Activated CD8-positive, alpha-beta T cell treated with anti-CD3 and anti-CD28 coated beads, Interleukin-2, amount 10 ng/mL, durations not matched to agents 7 days and 5 days (primary cell): ENCODE results near the gene AMMECR1. TPM values are rescaled to one million over a fixed set of nuclear protein-coding genes. Genes with fewer than 3 reads are reported as not detected.

Experiments
- ATAC-seq: fragments of 150-1000 bp; cut with Tn5 transposase; one replicate; pipeline ENCODE4 v1.10.0; 2021; ENCODE audit warnings: moderate library complexity
- CTCF ChIA-PET: fragments of 350-600 bp; sonication (Branson Sonifier 250); formaldehyde crosslinking; loops from one replicate; lab custom pipeline; 2021; ENCODE audit warnings: antibody characterized with exemption; lab: Charles Lee
- POLR2A ChIA-PET: fragments of 350-600 bp; sonication (Branson Sonifier 250); formaldehyde crosslinking; loops from one replicate; lab custom pipeline; 2021; ENCODE audit warnings: antibody characterized with exemption; lab: Charles Lee
- DNase-seq: peaks from one replicate; pipeline ENCODE4 v3.0.0-alpha.2; 2020
- H3K27ac Mint-ChIP-seq: one replicate; pipeline ENCODE4 v1.8.0; 2021; ENCODE audit warnings: mild to moderate bottlenecking, mixed read lengths
- H3K27me3 Mint-ChIP-seq: one replicate; pipeline ENCODE4 v1.8.0; 2021; ENCODE audit warnings: low read depth, mixed read lengths
- H3K36me3 Mint-ChIP-seq: one replicate; pipeline ENCODE4 v1.8.0; 2021; ENCODE audit warnings: low read depth, mixed read lengths
- H3K4me1 Mint-ChIP-seq: one replicate; pipeline ENCODE4 v1.8.0; 2021; ENCODE audit warnings: low read depth, mixed read lengths
- H3K4me3 Mint-ChIP-seq: one replicate; pipeline ENCODE4 v1.8.0; 2021; ENCODE audit warnings: mild to moderate bottlenecking, mixed read lengths
- H3K9me3 Mint-ChIP-seq: one replicate; pipeline ENCODE4 v1.8.0; 2022; ENCODE audit warnings: mixed read lengths; ENCODE audit not compliant: insufficient read depth
- total RNA-seq, 2 experiments: library from RNA; stranded (reverse); gene quantifications; one replicate each; pipeline ENCODE4 v1.2.3, GENCODE V29; 2021

The AMMECR1 gene
- total RNA-seq, 2 experiments from 2014 or later: 7.3 to 7.5 TPM

GRCh38 chrX:110201799-110202198, 116.1 kb downstream of the AMMECR1 start:
- Mint-ChIP-seq H3K27me3 (no peaks in the 10 kb centered on the region), H3K4me1 (peaks cover 5% of the 10 kb centered on the region), H3K9me3 (no peaks in the 10 kb centered on the region), H3K36me3 (peaks cover 7% of the 10 kb centered on the region), H3K27ac (no peak overlapping the region), H3K4me3 (no peak overlapping the region)
- ATAC-seq: no peak
- DNase-seq: no peak
- POLR2A ChIA-PET: no interaction called here
- CTCF ChIA-PET: no interaction called here

- ChIA-PET CTCF (no interaction called here), POLR2A (no interaction called here)
- DNase-seq (no peak), ATAC-seq (no peak)
- Mint-ChIP-seq H3K27ac (no peak overlapping the region), H3K4me3 (no peak overlapping the region), H3K27me3 (no peaks in the 10 kb centered on the region), H3K9me3 (no peaks in the 10 kb centered on the region), H3K4me1 (peaks cover 9% of the 10 kb centered on the region), H3K36me3 (peaks cover 2% of the 10 kb centered on the region)
Observed at GRCh38 chrX:110194977-110195376, 122.9 kb downstream of the AMMECR1 start.

- no peaks in the 10 kb centered on the region for H3K9me3 Mint-ChIP-seq
- POLR2A ChIA-PET: no interaction called here
- CTCF ChIA-PET: interaction anchor here (0.6 kb wide), 1 partner anchor 215 kb away, joined by 3 read pairs; no protein-coding TSS in a partner anchor
Observed at GRCh38 chrX:110192516-110192915, 125.4 kb downstream of the AMMECR1 start.

GRCh38 chrX:110188701-110189558, 129.0 kb downstream of the AMMECR1 start:
- ChIA-PET CTCF (no interaction called here), POLR2A (interaction anchor here (0.8 kb wide), 1 partner anchor 129 kb away, joined by 3 read pairs; the partner anchor contains the start of gene AMMECR1)
- Mint-ChIP-seq H3K4me3 (no peak overlapping the region), H3K27me3 (no peaks in the 10 kb centered on the region), H3K9me3 (peaks cover 4% of the 10 kb centered on the region), H3K27ac (peak overlapping the region; percentile 58), H3K4me1 (peaks cover 33% of the 10 kb centered on the region), H3K36me3 (peaks cover 5% of the 10 kb centered on the region)
- no peak for DNase-seq
- peak; percentile 33 for ATAC-seq

More at GRCh38 chrX:110192516-110192915, 125.4 kb downstream of the AMMECR1 start:
- ATAC-seq (no peak), DNase-seq (no peak)
- H3K4me3 Mint-ChIP-seq: no peak overlapping the region
- no peaks in the 10 kb centered on the region for H3K27me3 Mint-ChIP-seq
- peaks cover 3% of the 10 kb centered on the region for H3K36me3 Mint-ChIP-seq
- no peak overlapping the region for H3K27ac Mint-ChIP-seq
- H3K4me1 Mint-ChIP-seq: peaks cover 28% of the 10 kb centered on the region

GRCh38 chrX:110183314-110183713, 134.6 kb downstream of the AMMECR1 start:
- no peak for ATAC-seq
- Mint-ChIP-seq H3K27ac (no peak overlapping the region), H3K9me3 (peaks cover 4% of the 10 kb centered on the region), H3K36me3 (peaks cover 4% of the 10 kb centered on the region), H3K27me3 (no peaks in the 10 kb centered on the region), H3K4me3 (no peak overlapping the region), H3K4me1 (peaks cover 10% of the 10 kb centered on the region)
- ChIA-PET CTCF (interaction anchor here (1.0 to 1.5 kb wide), 2 partner anchors 17 to 225 kb away, joined by 3 to 4 read pairs; no protein-coding TSS in a partner anchor), POLR2A (no interaction called here)
- no peak for DNase-seq

GRCh38 chrX:110182865-110183264, 135.0 kb downstream of the AMMECR1 start:
- Mint-ChIP-seq H3K27me3 (no peaks in the 10 kb centered on the region), H3K4me1 (peaks cover 5% of the 10 kb centered on the region), H3K27ac (no peak overlapping the region), H3K36me3 (peaks cover 3% of the 10 kb centered on the region), H3K4me3 (no peak overlapping the region), H3K9me3 (peaks cover 4% of the 10 kb centered on the region)
- ATAC-seq (no peak), DNase-seq (no peak)
- POLR2A ChIA-PET: no interaction called here
- CTCF ChIA-PET: interaction anchor here (1.0 to 1.5 kb wide), 2 partner anchors 18 to 226 kb away, joined by 3 to 4 read pairs; no protein-coding TSS in a partner anchor

- peaks cover 5% of the 10 kb centered on the region for H3K4me1 Mint-ChIP-seq
- no peak for DNase-seq
- ChIA-PET CTCF (interaction anchor here (1.0 to 1.5 kb wide), 2 partner anchors 18 to 226 kb away, joined by 3 to 4 read pairs; no protein-coding TSS in a partner anchor), POLR2A (no interaction called here)
- H3K9me3 Mint-ChIP-seq: peaks cover 4% of the 10 kb centered on the region
- H3K36me3 Mint-ChIP-seq: peaks cover 3% of the 10 kb centered on the region
- H3K27me3 Mint-ChIP-seq: no peaks in the 10 kb centered on the region
- H3K4me3 Mint-ChIP-seq: no peak overlapping the region
- ATAC-seq: no peak
- H3K27ac Mint-ChIP-seq: no peak overlapping the region
Observed at GRCh38 chrX:110182362-110182761, 135.5 kb downstream of the AMMECR1 start.

- H3K36me3 Mint-ChIP-seq: peaks cover 3% of the 10 kb centered on the region
- CTCF ChIA-PET: interaction anchor here (1.5 kb wide), 1 partner anchor 227 kb away, joined by 3 read pairs; no protein-coding TSS in a partner anchor
Observed at GRCh38 chrX:110181459-110182137, 136.3 kb downstream of the AMMECR1 start.

GRCh38 chrX:110180928-110181310, 137.0 kb downstream of the AMMECR1 start:
- no peak for ATAC-seq
- H3K27me3 Mint-ChIP-seq: no peaks in the 10 kb centered on the region
- CTCF ChIA-PET: no interaction called here
- no peak overlapping the region for H3K27ac Mint-ChIP-seq
- POLR2A ChIA-PET: no interaction called here
- no peak for DNase-seq
- H3K4me1 Mint-ChIP-seq: peaks cover 5% of the 10 kb centered on the region
- H3K9me3 Mint-ChIP-seq: no peaks in the 10 kb centered on the region
- peaks cover 3% of the 10 kb centered on the region for H3K36me3 Mint-ChIP-seq
- no peak overlapping the region for H3K4me3 Mint-ChIP-seq

More at GRCh38 chrX:110181459-110182137, 136.3 kb downstream of the AMMECR1 start:
- POLR2A ChIA-PET: no interaction called here
- H3K27ac Mint-ChIP-seq: no peak overlapping the region
- DNase-seq: no peak
- H3K4me3 Mint-ChIP-seq: no peak overlapping the region
- no peak for ATAC-seq
- peaks cover 4% of the 10 kb centered on the region for H3K9me3 Mint-ChIP-seq
- no peaks in the 10 kb centered on the region for H3K27me3 Mint-ChIP-seq
- peaks cover 5% of the 10 kb centered on the region for H3K4me1 Mint-ChIP-seq

- H3K27ac Mint-ChIP-seq: no peak overlapping the region
Observed at GRCh38 chrX:110180176-110180927, 137.5 kb downstream of the AMMECR1 start.

GRCh38 chrX:110178179-110178865, 139.6 kb downstream of the AMMECR1 start:
- Mint-ChIP-seq H3K9me3 (no peaks in the 10 kb centered on the region), H3K27ac (no peak overlapping the region), H3K36me3 (peaks cover 2% of the 10 kb centered on the region), H3K4me1 (no peaks in the 10 kb centered on the region), H3K27me3 (no peaks in the 10 kb centered on the region), H3K4me3 (no peak overlapping the region)
- POLR2A ChIA-PET: no interaction called here
- CTCF ChIA-PET: no interaction called here
- ATAC-seq: no peak
- no peak for DNase-seq

More at GRCh38 chrX:110180176-110180927, 137.5 kb downstream of the AMMECR1 start:
- no peaks in the 10 kb centered on the region for H3K27me3 Mint-ChIP-seq
- peaks cover 3% of the 10 kb centered on the region for H3K4me1 Mint-ChIP-seq
- ChIA-PET POLR2A (no interaction called here), CTCF (no interaction called here)
- DNase-seq: no peak
- H3K36me3 Mint-ChIP-seq: peaks cover 1% of the 10 kb centered on the region
- no peak for ATAC-seq
- no peak overlapping the region for H3K4me3 Mint-ChIP-seq
- no peaks in the 10 kb centered on the region for H3K9me3 Mint-ChIP-seq
